GM21576 (cell line): Measurements from ENCODE around the gene FOXJ3.
A peak's percentile ranks its signal among the peaks of the same experiment; 100 is the strongest.
"Not testable (repeated sequence)": the region's sequence is repeated elsewhere in the genome, so short reads cannot be mapped to it uniquely, and the experiment has no call there.

ENCODE experiments used
- ATAC-seq: cut with Tn5 transposase; IDR thresholded peaks from one replicate; pipeline ENCODE4 v1.9.1; 2021; ENCODE audit warnings: mild to moderate bottlenecking, moderate library complexity; ENCODE audit not compliant: unreplicated experiment

FOXJ3 gene

DNA sequence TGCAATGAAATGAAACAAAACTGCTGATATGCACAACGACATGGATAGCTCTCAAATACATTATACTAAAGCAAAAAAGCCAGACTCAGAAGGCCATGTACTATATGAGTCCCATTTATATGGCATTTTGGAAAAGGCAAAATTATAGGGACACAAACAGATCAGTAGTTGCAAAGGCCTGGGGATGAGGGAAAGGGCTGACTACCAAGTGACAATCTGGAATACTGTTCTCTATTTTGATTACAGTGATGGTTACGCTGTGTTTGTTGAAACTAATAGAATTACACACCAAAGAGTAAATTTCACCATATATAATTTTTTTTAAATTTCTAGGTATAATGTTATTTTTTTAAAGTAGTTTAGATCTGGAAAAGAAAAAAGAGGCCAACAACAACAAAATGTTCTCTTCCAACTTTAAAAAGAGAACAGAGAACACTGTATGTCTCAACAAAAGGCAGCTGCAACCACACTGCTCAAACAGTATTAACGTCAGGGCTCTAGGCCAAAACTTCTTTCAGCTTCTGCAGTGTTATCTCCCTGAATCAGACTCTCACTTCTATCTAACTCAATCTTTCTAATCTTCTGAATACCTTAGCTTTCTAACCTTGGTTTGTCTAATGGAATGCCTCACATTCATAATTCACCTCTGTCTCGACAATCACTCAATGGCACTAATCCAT is 75.8 kb downstream of the FOXJ3 start:
- peak; percentile 69 for ATAC-seq

DNA sequence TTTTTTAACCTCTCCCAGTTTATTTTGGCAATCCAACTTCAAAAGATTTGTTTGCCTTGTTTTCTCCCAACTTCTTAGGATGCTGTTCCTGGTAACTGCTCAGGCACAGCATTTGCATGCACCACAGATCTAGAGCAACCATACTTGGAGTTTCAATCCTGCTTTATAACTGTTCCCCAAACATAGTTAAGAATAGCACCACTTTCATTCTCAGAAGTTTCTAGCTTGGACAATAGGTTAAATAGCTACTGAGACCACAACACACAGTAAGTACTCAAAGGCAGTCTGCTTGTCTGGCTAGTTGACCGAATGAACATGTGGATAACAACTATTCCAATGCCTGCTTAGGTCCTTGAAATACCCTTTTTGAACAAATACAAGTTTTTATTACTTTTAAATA is 76.8 kb downstream of the FOXJ3 start:
- no peak for ATAC-seq

DNA sequence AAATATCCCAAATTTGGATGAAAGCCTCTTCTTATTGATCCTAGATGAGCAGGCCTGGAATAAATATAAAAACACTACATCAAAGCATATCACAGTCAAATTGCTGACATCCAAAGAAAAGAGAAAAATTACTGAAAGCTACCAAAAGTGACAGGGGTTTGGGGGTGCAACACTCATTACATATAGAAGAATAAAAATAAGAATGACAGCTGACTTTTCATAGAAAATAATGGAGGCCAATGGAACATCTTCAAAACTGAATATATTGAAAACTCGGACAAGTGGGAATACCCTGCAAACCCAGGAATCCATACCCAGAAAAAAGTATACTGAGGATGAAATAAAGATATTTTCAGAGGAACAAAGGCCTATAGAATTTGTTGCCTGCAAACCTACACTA is 84.0 kb downstream of the FOXJ3 start:
- ATAC-seq, result no peak

DNA sequence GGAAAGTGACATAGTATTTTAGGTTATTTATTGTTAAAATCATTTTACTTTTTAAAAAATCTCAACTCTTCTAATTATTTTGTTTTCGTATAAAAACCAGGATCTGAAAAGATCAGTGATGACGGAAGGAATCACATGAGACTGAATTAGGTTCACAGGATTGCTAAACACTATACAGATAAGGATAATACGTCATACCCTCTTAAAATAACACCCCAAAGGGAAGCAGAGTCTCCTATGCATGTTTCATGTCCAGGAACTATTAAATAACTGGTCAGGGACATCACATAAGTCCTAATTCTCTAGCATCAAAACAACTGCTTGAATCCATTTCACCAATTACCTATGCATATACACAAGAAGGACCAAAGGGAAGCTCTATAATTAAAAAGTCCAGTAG is 84.9 kb downstream of the FOXJ3 start:
- ATAC-seq, result no peak

DNA sequence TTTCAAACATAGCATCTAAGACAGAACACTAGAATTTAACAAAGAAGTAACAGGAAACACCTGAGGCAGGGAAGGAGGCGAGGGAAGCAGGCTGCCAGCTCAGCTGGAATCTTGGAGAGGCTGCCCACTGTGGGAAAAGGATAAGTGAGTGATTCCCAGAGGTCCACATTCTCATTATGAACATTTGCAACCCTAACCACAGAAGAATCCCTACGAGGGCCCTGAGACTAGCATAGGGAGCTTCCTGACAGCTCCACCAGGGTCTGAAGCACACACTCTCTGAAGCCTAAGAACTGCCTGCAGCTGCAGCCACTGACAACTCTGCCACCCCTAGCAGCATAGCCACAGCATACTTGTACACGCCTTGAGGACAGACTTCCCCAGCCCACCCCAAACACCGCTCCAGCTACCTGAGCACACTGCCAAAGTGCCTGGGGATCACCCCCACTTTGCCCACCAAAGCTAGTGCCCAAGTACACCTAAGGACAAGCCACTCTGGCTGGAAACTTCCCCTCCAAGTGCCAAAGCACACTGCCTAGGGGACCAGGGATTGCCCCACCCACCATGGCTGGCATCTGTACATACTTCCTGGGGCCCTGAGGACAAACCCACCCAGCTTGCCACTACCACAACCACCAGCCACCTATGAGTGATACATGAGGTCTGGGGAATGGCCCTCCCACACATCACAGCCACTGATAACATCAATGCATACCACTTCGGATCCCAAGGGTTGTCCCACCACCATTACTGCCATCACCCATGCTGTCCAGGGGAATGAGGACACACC is 93.9 kb downstream of the FOXJ3 start:
- ATAC-seq, result no peak

DNA sequence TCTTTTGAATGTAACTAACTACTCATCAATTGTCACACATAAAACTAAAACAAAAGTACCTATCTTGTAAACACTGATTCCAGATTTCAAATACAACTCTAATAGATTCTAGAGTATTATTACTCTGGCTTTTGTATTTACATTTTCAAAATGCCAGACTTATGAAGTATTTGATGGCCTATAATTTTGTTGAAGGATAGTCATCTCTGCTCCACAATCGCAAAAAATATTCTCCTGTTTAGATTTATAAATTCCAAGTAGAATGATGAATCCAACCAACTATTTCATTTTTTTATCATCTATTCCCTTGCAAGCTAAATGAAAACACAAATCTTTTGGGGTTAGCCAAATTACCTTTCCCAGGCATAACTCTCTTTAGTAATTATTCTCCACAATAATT is 95.5 kb downstream of the FOXJ3 start:
- ATAC-seq, result no peak

DNA sequence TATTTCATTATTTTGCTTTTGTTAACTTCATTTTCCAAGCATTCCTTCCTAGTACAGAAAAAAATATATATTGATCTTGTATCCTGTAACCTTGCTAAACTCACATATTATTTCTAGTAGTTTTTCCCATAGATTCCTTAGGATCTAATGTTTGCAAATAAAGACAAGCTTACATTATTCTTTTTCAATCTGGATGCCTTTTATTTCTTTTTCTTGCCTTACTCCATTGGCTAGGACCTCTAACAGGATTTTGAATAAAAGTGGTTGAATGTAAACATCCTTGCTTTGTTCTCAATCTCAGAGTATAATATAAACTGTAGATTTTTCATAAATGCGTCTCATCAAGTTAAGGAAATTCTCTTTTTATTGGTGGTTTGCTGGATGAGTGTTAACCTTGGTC is 96.0 kb downstream of the FOXJ3 start:
- no peak for ATAC-seq

DNA sequence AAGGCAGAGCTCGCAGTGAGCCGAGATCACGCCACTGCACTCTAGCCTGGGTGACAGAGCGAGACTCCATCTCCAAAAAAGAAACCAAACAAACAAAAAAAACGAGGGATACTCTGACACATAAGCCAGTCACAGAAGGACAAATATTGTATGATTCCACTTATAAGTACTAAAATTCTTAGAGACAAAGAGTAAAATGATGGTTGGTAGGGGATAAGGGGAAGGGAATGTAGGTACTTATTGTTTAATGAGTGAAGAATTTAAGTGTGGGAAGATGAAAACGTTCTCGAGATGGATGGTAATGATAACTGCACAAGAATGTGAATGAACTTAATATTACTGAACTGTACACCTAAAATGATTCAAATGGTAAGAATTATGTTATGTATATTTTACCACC is 103.8 kb downstream of the FOXJ3 start:
- no peak for ATAC-seq

DNA sequence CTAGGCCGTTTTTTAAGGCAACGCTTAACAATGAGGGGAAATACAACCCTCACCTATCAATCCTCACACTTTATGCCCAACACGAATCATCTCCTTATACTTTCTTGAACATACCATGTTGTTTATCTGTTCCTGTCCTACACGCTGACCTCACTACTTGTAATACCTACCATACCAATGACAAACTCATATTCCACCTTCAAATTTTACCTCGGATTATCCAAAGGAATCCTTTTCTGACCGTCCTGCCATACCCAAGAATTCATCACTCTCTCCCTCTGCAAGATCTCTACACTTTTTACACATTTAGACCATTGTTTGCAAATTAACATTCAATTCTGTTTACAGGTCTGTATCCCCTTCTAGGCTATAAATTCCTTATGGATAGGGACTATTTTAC is 106.1 kb downstream of the FOXJ3 start:
- no peak for ATAC-seq

DNA sequence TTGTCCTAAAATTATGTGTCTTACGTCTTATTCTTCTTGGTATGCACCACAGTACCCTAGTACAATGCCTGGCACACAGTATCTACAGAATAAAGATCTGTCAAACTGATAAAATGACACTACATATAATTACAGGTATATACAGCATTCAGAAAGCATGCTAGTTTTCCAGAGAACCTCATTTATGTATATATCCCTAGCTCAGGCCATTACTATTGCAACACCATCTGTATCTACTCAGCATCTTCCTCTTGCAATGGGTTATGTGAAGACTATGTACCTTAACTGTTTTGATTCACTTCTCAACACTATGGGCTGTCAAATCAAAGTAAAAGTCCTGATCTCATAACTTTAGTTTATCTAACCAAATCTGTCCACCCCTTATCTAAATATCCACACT is 112.0 kb downstream of the FOXJ3 start:
- no peak for ATAC-seq

DNA sequence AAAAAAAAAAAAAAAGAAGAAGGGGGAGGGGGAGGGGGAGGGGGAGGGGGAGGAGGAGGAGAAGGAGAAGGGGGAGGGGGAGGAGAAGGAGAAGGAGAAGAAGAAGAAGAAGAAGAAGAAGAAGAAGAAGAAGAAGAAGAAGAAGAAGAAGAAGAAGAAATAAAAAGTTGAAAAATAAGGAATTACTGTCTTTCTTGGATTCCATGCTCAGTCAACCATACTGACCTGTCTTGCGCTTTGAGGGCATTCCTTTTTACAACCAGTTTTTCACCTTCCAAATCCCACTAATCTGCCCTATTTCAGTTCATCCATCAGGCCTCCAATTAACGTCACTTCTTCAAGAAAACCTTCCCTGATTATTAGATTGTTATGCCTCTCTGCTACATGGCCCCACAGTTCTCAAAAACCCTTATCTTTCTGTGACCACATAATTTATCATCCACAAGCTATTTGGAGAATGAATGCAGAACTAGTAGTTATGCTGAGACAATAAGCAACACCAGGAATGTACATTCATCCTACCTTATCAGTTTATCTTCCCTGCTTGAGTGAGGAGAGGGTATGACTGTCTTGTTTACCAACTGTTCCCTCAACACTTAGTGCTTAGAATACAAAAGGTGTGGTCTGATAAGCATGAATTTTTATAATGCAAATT is 113.0 kb downstream of the FOXJ3 start:
- ATAC-seq, result no peak

DNA sequence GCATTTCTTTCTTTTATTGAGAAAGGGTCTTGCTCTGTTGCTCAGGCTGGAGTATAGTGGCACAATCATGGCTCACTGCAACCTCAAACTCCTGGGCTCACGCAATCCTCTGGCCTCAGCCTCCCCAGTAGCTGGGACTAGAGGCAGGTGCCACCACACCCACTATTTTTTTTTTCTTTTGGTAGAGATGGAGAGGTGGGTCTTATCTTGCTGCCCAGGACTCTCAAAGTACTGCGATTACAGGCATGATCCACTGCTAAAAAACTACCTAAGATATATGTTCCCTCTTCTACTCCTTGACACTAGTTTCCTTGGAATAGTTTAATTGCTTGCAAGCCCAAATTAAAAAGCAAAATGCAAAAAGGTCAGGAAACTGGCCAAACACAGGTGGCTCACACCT is 113.6 kb downstream of the FOXJ3 start:
- no peak for ATAC-seq

DNA sequence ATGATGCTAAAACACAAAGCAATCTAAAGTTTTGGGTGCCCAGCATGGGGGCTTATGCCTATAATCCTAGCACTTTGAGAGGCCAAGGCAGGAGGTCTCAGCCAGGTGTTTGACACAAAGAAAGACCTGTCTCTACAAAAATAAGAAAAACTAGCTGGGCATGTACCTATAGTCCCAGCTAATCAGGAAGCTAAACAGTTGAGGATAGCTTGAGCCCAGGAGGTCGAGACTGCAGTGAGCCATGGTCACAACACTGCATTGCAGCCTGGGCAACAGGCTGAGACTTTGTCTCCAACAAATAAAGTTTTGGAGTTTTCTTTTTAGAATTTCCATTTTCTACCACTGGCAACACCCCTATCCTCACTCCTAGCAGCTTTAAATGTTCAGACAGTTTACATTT is 115.4 kb downstream of the FOXJ3 start:
- no peak for ATAC-seq

DNA sequence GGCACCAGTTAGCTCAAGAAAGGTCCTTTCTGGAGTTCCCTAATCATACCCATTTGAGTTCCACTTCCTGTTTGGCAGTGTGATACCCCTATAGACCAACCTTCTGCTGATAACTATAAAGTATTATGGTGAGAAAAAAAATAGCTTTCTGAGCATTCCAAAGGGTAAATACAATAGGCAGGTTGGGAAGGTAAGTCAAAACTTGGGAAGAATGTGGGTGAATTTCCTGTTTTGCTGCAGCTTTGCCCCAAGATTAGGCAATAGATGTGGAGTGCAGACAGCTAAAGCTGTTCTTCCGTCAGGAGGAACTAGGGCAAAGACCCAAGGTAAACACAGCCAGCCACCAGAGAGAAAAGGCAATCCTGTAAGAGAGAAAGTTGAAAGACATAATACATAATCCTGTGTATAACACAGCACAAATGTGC is 120.6 kb downstream of the FOXJ3 start:
- no peak for ATAC-seq

DNA sequence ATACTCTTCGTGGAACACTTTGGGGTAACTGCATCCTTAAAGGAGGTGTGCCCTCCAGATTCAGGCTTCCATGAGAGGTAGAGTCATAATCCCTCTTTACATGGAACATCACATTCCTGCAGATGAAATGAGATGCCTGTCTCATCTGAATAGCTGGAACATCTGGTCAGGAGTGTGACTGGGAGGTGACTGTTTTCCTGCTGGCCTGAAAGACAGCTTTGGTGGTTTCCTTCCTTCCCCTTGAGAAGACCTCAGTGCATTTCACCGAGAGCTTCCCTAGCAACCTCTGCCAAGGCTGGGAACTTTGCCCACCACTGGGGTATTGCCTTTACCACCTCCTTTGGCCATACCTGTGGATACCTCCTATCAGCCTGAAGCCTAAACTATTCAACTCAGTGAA is 123.8 kb downstream of the FOXJ3 start:
- ATAC-seq, result no peak

DNA sequence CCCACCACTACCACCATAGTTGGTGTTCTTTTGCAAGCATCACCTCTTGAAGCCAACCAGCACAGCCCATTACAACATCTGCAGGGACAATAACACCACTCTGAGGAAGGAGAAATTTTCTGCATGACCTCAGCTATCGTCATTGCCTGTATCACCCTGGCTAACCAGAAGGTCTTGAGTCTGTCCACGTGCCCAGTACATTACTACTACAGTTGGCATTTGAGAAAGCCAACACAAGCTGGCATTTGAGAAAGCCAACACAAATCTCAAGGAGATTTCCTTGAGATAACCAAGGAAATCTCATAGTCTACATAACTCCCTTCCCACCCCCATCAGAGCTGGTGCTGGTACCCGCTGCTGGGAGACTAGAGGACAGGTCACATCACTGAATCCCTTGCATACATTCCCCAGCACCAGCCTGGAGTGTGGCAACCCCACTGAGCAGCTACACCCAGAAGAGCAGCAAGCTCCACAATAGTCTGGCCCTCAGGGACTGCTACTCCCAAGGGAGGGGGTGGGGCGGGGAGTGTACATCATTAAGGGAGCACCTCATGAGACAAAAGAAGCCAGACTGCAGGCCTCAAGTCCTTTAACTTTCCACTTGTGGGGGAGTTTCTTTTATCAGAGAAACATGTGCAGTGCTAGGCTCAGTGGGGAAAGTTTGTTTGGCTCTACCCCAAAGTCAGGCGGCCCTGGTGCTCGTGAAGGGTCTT is 124.5 kb downstream of the FOXJ3 start:
- no peak for ATAC-seq

DNA sequence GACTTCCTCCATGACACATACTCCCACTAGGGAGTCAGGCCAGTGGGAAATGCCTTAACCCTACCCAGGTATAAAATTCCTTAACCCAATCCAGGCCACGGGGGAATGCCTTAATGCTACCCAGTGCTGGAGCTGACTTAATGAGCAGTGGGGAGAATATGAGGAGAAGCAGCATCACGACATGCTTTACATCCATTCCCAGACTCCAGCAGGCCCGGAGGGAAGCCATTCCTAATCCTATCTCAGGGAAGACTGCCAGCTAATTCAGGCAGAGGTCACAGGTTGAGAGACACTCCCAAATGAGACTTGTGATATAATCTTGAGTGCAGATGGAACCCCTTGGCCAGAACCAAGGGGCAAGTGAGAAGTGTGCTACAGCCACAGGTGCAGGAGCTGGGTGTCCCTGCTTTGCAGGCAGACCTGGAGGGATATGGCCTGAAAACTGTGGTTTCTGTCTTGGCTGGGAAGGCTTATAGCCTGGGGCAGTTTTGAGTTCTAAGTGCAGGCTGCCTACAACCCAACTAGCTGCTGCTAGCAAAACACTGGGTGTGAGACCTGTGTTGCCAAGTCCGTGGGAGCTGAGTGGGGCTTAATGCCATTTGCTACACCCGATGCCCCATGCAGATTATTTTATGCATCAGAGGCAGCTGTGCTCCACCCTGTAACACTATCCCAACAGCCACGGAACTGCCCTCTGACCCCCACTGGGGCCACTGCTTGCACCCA is 125.3 kb downstream of the FOXJ3 start:
- no peak for ATAC-seq

DNA sequence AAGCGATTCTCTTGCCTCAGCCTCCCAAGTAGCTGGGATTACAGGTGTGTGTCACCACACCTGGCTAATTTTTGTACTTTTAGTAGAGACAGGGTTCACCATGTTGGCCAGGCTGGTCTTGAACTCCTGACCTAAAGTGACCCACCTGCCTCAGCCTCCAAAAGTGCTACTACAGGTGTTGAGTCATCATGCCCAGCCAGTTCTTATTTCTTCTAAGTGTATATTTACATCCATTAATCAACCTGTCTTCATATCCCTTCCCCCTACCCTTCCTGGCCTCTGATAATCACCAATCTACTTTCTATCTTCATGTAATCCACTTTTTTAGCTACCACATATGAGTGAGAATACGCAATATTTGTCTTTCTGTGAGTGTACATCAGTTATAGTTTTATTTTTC is 128.1 kb downstream of the FOXJ3 start:
- ATAC-seq, result not testable (repeated sequence)

DNA sequence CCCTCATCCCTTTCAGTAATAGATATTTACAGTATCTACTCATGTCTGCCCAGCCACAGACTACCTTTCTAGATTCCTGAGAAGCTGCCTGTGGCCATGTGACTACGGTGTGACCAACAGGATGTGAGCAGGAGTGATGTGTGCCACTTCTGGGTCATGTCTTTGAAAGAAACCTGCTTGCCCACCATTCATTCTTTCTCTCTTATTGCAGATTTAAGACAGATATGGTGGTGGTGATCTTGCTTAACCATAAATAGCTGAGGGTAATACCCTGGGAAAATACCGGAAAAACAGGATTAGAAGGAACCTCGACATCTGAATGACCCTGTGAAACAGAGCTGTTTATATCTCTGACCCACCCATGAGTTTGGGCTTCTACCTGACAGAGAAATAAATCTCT is 128.9 kb downstream of the FOXJ3 start:
- no peak for ATAC-seq

DNA sequence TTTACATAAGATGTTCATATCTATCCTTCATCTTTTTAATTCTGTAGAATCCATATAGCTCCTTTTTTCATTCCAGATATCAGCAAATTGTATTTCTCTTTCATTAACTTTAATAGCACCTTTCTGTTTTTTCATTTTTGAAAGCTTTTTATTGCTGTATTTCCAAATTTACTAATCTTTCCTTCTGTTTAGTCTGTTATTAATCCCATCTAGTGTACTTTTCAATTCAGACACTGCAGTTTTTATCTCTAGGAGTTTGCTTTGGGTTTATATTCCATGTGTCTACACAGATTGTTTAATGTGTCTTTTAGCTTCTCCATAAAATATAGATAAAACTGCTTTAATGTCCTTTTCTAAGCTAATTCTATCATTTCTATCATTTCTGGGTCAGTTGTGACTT is 133.0 kb downstream of the FOXJ3 start:
- no peak for ATAC-seq

DNA sequence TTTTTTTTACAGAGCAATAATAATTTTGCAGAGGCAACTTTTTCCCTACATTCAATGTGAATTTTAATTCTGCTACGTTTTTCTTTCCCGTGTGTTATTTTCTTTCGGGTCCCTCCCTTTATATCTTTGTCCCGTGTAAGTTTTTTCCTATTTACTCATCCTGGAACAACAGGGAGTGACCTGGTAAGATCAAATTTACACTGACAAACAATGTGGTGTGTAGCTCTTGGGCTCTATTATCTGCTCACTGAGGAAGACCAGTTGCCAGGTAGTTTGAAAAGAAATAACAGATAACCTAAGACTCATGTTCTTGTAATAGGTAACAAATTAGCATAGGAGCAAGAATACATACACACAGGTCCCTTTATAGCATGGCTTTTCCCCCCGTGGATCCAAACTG is 136.8 kb downstream of the FOXJ3 start:
- no peak for ATAC-seq
